Brain microvascular endothelial cell (primary cell): ENCODE data around the gene IFNGR1.

Source experiments
- DNase-seq: peaks from one replicate; pipeline ENCODE4 v3.0.0-alpha.2; 2020
- H3K27ac ChIP-seq: fragments of 250-450 bp; sonication (Bioruptor Pico); 2 replicates; pipeline ENCODE4 v1.5.1; 2020; ENCODE audit warnings: mild to moderate bottlenecking, moderate library complexity
- H3K27me3 ChIP-seq: fragments of 250-450 bp; sonication (Bioruptor Pico); replicated peaks from 2 replicates; pipeline ENCODE4 v1.5.1; 2020; ENCODE audit warnings: mild to moderate bottlenecking
- H3K36me3 ChIP-seq: fragments of 250-450 bp; sonication (Bioruptor Pico); replicated peaks from 2 replicates; pipeline ENCODE4 v1.5.1; 2020; ENCODE audit warnings: mild to moderate bottlenecking
- H3K4me3 ChIP-seq: 2 replicates; pipeline ENCODE4 v1.5.1; 2011; ENCODE audit warnings: low read depth, mild to moderate bottlenecking, control low read depth, low read length, moderate library complexity
- in situ Hi-C: cut with HindIII; loops from 2 replicates; pipeline ENCODE4 v1.10.0; 2017; ENCODE audit warnings: low sequenced_read_pairs, low pct_ligation_motif_present
- TF ChIP-seq, protein P1 (sequence below): IDR thresholded peaks from 2 replicates; pipeline ENCODE4 v1.5.1; 2011; ENCODE audit warnings: low read depth, mild to moderate bottlenecking, moderate library complexity, low read length, control low read depth, inconsistent platforms; ENCODE audit errors: missing control alignments

Gene IFNGR1

DNA sequence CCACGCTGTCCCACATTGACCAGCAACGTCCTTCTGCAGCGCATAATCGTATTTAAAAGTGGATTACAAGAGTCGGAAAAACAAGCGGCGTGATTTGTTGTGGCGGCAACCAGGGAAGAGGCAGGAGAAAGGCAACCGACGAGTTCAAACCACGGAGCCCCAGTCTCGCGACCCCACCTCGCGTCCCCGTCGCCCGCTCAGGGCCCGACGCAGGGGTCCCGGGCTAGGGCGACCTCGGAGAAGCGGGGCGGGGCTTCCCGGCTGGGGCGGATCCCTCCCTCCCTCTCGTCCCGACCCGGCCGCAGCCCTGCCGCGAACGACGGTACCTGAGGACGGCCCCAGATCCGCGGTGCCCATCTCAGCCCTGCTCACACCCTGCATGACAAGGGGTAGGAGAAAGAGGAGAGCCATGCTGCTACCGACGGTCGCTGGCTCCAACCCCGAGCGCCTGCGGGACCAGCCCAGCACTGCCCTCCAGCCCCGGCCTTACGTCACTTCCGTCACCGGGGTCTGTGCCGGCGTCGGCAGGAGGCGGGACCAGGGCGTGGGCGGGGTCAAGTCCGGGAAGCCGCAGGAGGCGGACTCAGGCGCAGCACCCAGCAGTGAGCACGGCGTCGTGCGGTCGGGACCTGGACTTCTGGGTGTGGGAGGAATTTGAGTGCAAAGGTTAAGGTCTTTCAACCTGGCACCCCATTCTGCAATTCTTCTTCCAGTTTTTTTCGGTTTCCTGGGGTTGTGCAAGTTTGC is at the start of gene IFNGR1:
Gene IFNGR1, minus strand, starts transcription at position 469 of the 747 bp plus-strand sequence. Its CDS starts 58 bp downstream, at position 411.
- in situ Hi-C loops = no loop called here
- H3K36me3 ChIP-seq = no peaks in the 10 kb centered on the region
- TF ChIP-seq, protein P1, sequence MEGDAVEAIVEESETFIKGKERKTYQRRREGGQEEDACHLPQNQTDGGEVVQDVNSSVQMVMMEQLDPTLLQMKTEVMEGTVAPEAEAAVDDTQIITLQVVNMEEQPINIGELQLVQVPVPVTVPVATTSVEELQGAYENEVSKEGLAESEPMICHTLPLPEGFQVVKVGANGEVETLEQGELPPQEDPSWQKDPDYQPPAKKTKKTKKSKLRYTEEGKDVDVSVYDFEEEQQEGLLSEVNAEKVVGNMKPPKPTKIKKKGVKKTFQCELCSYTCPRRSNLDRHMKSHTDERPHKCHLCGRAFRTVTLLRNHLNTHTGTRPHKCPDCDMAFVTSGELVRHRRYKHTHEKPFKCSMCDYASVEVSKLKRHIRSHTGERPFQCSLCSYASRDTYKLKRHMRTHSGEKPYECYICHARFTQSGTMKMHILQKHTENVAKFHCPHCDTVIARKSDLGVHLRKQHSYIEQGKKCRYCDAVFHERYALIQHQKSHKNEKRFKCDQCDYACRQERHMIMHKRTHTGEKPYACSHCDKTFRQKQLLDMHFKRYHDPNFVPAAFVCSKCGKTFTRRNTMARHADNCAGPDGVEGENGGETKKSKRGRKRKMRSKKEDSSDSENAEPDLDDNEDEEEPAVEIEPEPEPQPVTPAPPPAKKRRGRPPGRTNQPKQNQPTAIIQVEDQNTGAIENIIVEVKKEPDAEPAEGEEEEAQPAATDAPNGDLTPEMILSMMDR = no peak
- no peaks in the 10 kb centered on the region for H3K27me3 ChIP-seq
- peak within 1 kb of the TSS; percentile 96 for H3K4me3 ChIP-seq
- peak; percentile 88 for DNase-seq
- peak within 1 kb of the TSS; percentile 94 for H3K27ac ChIP-seq

DNA sequence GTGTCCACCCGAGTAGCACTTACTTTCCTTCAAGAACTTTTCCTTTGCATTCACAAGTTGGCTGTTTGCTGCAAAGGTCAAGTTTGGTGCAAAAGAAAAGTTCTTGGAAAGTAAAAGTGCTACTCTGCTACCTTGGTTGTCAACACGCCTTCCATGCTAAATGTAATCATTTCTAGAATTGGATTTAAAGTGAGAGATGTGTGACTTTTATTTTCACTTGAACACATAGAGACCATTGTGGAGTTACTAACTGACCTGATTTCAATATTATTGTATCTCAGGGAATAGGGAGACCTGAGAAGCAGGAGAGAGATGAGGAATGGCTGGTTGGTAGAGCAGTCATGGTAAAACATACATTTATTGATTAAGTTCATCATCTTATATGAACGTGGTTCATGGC is 49.7 kb upstream of the IFNGR1 start:
- no peak overlapping the region for H3K4me3 ChIP-seq
- H3K27ac ChIP-seq = no peak overlapping the region
- in situ Hi-C loops = no loop called here
- H3K27me3 ChIP-seq = peaks cover 2% of the 10 kb centered on the region
- TF ChIP-seq, protein P1 = no peak
- H3K36me3 ChIP-seq = no peaks in the 10 kb centered on the region
- no peak for DNase-seq

DNA sequence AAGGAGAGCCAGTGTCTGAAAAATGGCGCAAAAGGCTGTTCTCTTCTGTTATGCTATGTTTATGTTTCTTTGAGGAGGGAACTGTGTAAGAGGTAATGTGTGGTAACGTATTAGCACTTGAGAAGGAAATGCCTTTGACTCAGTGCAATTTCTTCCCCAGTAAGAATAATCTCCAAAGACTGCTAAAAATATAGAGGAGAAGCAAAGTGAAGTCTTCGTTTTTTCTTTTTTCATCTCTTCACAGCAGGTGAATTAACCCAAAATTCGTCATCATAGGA is 47.1 kb upstream of the IFNGR1 start:
- Histone ChIP-seq H3K36me3 (no peaks in the 10 kb centered on the region), H3K27me3 (peaks cover 2% of the 10 kb centered on the region), H3K27ac (no peak overlapping the region), H3K4me3 (no peak overlapping the region)
- TF ChIP-seq, protein P1 = no peak
- DNase-seq = no peak
- in situ Hi-C loops = no loop called here

DNA sequence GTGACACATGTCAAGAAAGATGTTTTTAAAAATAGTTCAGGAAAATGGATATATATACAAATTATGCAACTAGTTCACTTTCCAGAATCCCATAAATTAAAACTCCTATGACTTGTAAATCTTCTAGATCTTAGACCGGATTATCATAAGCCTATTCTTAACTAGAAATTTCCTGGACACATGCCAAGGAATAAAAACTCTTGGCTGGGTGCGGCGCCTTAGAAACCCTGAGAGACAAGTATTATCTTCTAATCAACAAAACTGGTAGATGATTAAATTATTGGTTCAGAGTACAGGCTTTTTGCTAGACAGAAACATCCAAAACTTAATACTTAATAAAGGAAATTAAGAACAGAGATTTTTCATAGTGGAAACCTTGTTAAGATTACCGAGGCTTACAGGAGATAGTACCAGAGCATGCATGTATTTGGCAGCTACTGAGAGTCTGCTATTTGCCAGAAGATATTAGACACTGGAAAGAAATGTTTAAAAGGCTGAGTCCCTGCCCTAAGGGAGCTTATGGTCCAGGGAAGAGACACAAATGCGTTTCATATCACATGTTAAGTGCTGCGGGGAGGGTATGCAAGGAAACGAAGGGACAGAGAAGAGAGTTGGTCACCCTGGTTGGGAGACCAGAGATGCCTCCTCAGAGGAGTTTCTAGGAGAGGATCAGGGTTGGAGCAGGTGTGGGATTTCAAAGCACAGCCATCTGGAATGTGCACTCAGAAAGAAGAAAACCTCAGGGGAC is 46.5 kb upstream of the IFNGR1 start:
- peaks cover 2% of the 10 kb centered on the region for H3K27me3 ChIP-seq
- no peak overlapping the region for H3K4me3 ChIP-seq
- in situ Hi-C loops = no loop called here
- TF ChIP-seq, protein P1 = no peak
- no peak overlapping the region for H3K27ac ChIP-seq
- DNase-seq = no peak
- no peaks in the 10 kb centered on the region for H3K36me3 ChIP-seq

DNA sequence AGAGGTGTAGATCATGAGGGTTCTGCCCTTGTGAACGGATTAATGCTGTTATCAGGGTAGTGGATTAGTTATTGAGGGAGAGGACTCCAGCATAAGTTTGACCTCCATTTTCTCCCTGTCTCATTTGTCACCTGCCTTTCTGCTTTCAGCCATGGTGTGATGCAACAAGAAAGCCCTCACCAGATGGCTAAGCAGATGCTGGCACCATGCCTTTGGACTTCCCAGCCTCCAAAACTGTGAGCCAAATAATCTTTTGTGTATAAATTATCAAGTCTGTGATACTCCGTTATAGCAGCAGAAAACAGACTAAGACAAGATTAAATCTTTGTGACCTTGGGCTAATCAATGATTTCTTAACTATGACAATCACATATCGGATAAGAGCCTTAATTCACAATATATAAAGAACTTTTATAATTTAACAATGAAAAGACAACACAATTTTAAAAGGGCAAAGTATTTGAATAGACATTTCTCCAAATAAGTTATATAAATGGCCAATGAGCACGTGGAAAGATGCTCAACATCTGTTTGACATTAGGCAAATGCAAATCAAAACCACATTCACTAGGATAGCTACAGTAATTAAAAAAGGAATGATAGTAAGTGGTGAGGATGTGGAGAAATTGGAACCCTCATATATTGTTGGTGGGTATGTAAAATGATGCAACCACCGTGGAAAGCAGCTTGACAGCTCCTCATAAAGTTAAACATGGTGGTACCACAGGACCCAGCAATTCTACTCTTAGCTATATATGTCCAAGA is 45.3 kb upstream of the IFNGR1 start:
- TF ChIP-seq, protein P1 = no peak
- Histone ChIP-seq H3K27ac (no peak overlapping the region), H3K4me3 (no peak overlapping the region), H3K27me3 (peaks cover 2% of the 10 kb centered on the region), H3K36me3 (no peaks in the 10 kb centered on the region)
- in situ Hi-C loops = no loop called here
- no peak for DNase-seq
